Neural cell (in vitro differentiated cells): ENCODE measurements around the gene ALDH1L1. TPM values are rescaled to one million over a fixed set of nuclear protein-coding genes. Genes with fewer than 3 reads are reported as not detected.

Experiments
- H2AFZ ChIP-seq: fragments of 200-600, 300-800 bp; sonication (generic), shearing (Covaris generic); 2 replicates; pipeline ENCODE4 v1.6.0; 2014; ENCODE audit warnings: low read depth, mild to moderate bottlenecking, antibody characterized with exemption, low read length, moderate library complexity
- H3F3A ChIP-seq: fragments of 200-600 bp; shearing (Covaris generic); 2 replicates; pipeline ENCODE4 v1.6.1; 2016; ENCODE audit warnings: mild to moderate bottlenecking, moderate library complexity, mixed read lengths, antibody characterized with exemption, low read length; ENCODE audit not compliant: insufficient read depth, poor library complexity, severe bottlenecking
- H3K27ac ChIP-seq: fragments of 200-600, 300-800 bp; sonication (generic), shearing (Covaris generic); 2 replicates; pipeline ENCODE4 v1.5.1; 2014; ENCODE audit warnings: mild to moderate bottlenecking, low read length, moderate library complexity
- H3K27me3 ChIP-seq: fragments of 300-800, 200-600 bp; sonication (generic), shearing (Covaris generic); 2 replicates; pipeline ENCODE4 v1.6.0; 2014; ENCODE audit warnings: mild to moderate bottlenecking, low read depth, low read length, moderate library complexity; ENCODE audit not compliant: insufficient read depth
- H3K36me3 ChIP-seq: fragments of 300-800, 200-600 bp; sonication (generic), shearing (Covaris generic); 2 replicates; pipeline ENCODE4 v1.5.1; 2014; ENCODE audit warnings: mild to moderate bottlenecking, antibody characterized with exemption, low read length, moderate library complexity; ENCODE audit not compliant: insufficient read depth
- H3K4me2 ChIP-seq: fragments of 300-800, 200-600 bp; sonication (generic), shearing (Covaris generic); 2 replicates; pipeline ENCODE4 v1.6.0; 2014; ENCODE audit warnings: mild to moderate bottlenecking, low read length
- H3K4me3 ChIP-seq: fragments of 300-800, 200-600 bp; sonication (generic), shearing (Covaris generic); 2 replicates; pipeline ENCODE4 v1.5.1; 2014; ENCODE audit warnings: mild to moderate bottlenecking, low read length, moderate library complexity
- H3K79me2 ChIP-seq: fragments of 200-600 bp; shearing (Covaris generic); replicated peaks from 2 replicates; pipeline ENCODE4 v1.6.0; 2014; ENCODE audit warnings: mild to moderate bottlenecking, low read length, moderate library complexity; ENCODE audit not compliant: insufficient read depth
- H3K9ac ChIP-seq: fragments of 300-800, 200-600 bp; sonication (generic), shearing (Covaris generic); 2 replicates; pipeline ENCODE4 v1.6.1; 2016; ENCODE audit warnings: mild to moderate bottlenecking, low read length, mixed read lengths
- H3K9me2 ChIP-seq: fragments of 200-600 bp; shearing (Covaris generic); 2 replicates; pipeline ENCODE4 v1.6.1; 2016; ENCODE audit warnings: mild to moderate bottlenecking, low read length, mixed read lengths; ENCODE audit not compliant: insufficient read depth
- H3K9me3 ChIP-seq: fragments of 200-600, 300-800 bp; sonication (generic), shearing (Covaris generic); 2 replicates; pipeline ENCODE4 v1.6.1; 2016; ENCODE audit warnings: mild to moderate bottlenecking, mixed run types, low read length, moderate library complexity, mixed read lengths
- H4K20me1 ChIP-seq: fragments of 200-600 bp; shearing (Covaris generic); 2 replicates; pipeline ENCODE4 v1.6.1; 2016; ENCODE audit warnings: mild to moderate bottlenecking, mixed run types; ENCODE audit not compliant: insufficient read depth
- CTCF ChIP-seq: fragments of 450-650 bp; IDR thresholded peaks from 2 replicates; pipeline ENCODE4 v1.5.1; 2014; ENCODE audit warnings: antibody characterized with exemption, mild to moderate bottlenecking, moderate library complexity; ENCODE audit not compliant: poor library complexity, severe bottlenecking
- EP300 ChIP-seq: fragments of 450-650 bp; conservative IDR thresholded peaks from 2 replicates; pipeline ENCODE4 v1.6.1; 2014; ENCODE audit warnings: antibody characterized with exemption, mild to moderate bottlenecking, moderate library complexity; ENCODE audit not compliant: poor library complexity, severe bottlenecking
- EZH2 ChIP-seq: fragments of 200-600, 300-800 bp; shearing (Covaris generic), sonication (generic); IDR thresholded peaks from 2 replicates; pipeline ENCODE4 v1.6.1; 2014; ENCODE audit warnings: antibody characterized with exemption, low read length, borderline replicate concordance, mild to moderate bottlenecking; ENCODE audit not compliant: insufficient read depth, poor library complexity, severe bottlenecking
- MXI1 ChIP-seq: fragments of 450-650 bp; conservative IDR thresholded peaks from 2 replicates; pipeline ENCODE4 v1.6.1; 2014; ENCODE audit warnings: antibody characterized with exemption, mild to moderate bottlenecking; ENCODE audit not compliant: poor library complexity, severe bottlenecking
- POLR2AphosphoS5 ChIP-seq: IDR thresholded peaks from 2 replicates; pipeline ENCODE4 v1.6.1; 2012
- RAD21 ChIP-seq: fragments of 450-650 bp; conservative IDR thresholded peaks from 2 replicates; pipeline ENCODE4 v1.6.1; 2014; ENCODE audit warnings: antibody characterized with exemption, mild to moderate bottlenecking, moderate library complexity
- REST ChIP-seq: IDR thresholded peaks from 2 replicates; pipeline ENCODE4 v1.6.1; 2012; ENCODE audit warnings: borderline replicate concordance
- SMC3 ChIP-seq: fragments of 450-650 bp; conservative IDR thresholded peaks from 2 replicates; pipeline ENCODE4 v1.6.1; 2014; ENCODE audit warnings: antibody characterized with exemption, mild to moderate bottlenecking, moderate library complexity; ENCODE audit not compliant: poor library complexity
- TAF1 ChIP-seq: IDR thresholded peaks from 2 replicates; pipeline ENCODE4 v1.6.1; 2012; ENCODE audit warnings: low read depth
- polyA plus RNA-seq: library from polyadenylated mRNA; depleted of rRNA; stranded (reverse); fragments of >200 nt; gene quantifications from 2 replicates; pipeline ENCODE4 v1.2.3, GENCODE V29; 2014

ALDH1L1 gene
- polyA plus RNA-seq, 1 donor from 2014 or later: not detected

GRCh38 chr3:126127904-126128303 lies 52.5 kb downstream of the ALDH1L1 start:
- Histone ChIP-seq H3K4me3 (no peak overlapping the region), H3K9ac (no peak overlapping the region), H3K9me3 (no peaks in the 10 kb centered on the region), H3K79me2 (no peaks in the 10 kb centered on the region), H3K4me2 (no peak overlapping the region), H3F3A (no peaks in the 10 kb centered on the region), H3K9me2 (no peaks in the 10 kb centered on the region), H3K27me3 (no peaks in the 10 kb centered on the region), H2AFZ (no peak overlapping the region), H4K20me1 (no peaks in the 10 kb centered on the region), H3K36me3 (no peaks in the 10 kb centered on the region), H3K27ac (no peak overlapping the region)
- no peak for TF ChIP-seq REST
- no peak for TF ChIP-seq EP300
- TF ChIP-seq TAF1: no peak
- no peak for TF ChIP-seq POLR2AphosphoS5
- no peak for TF ChIP-seq MXI1
- no peak for TF ChIP-seq EZH2
- TF ChIP-seq SMC3: no peak
- TF ChIP-seq RAD21: no peak
- no peak for TF ChIP-seq CTCF

- H3K27ac ChIP-seq: no peak overlapping the region
- TF ChIP-seq POLR2AphosphoS5 (no peak), RAD21 (no peak), TAF1 (no peak), EP300 (no peak), SMC3 (no peak), EZH2 (no peak), REST (no peak), CTCF (no peak), MXI1 (no peak)
Measured at GRCh38 chr3:126127452-126127851, 52.9 kb downstream of the ALDH1L1 start.

More at GRCh38 chr3:126127452-126127851, 52.9 kb downstream of the ALDH1L1 start:
- no peaks in the 10 kb centered on the region for H3K9me2 ChIP-seq
- H3K79me2 ChIP-seq: no peaks in the 10 kb centered on the region
- H3K9me3 ChIP-seq: no peaks in the 10 kb centered on the region
- no peak overlapping the region for H3K9ac ChIP-seq
- no peak overlapping the region for H3K4me3 ChIP-seq
- no peak overlapping the region for H3K4me2 ChIP-seq
- H2AFZ ChIP-seq: no peak overlapping the region
- H3K27me3 ChIP-seq: no peaks in the 10 kb centered on the region
- H3F3A ChIP-seq: no peaks in the 10 kb centered on the region
- no peaks in the 10 kb centered on the region for H3K36me3 ChIP-seq
- H4K20me1 ChIP-seq: no peaks in the 10 kb centered on the region
